T-helper 2 cell treated with Interferon-gamma antibody and Interleukin-4, amounts not matched to agents 100 ng/mL and 5 ng/mL, for 36 hours (primary cell): Measurements from ENCODE around the gene ENPP3. TPM values are rescaled to one million over a fixed set of nuclear protein-coding genes. Genes with fewer than 3 reads are reported as not detected.

ENCODE experiments used
- intact Hi-C: fragments of 100-400 bp; cut with micrococcal nuclease; formaldehyde crosslinking; loops from one replicate; pipeline ENCODE4 v1.15.1; 2023
- total RNA-seq: library from RNA; stranded (reverse); gene quantifications from 2 replicates; pipeline ENCODE4 v1.2.3, GENCODE V29; 2022

Gene ENPP3
- total RNA-seq, 1 donor from 2014 or later = 2.7 TPM

DNA sequence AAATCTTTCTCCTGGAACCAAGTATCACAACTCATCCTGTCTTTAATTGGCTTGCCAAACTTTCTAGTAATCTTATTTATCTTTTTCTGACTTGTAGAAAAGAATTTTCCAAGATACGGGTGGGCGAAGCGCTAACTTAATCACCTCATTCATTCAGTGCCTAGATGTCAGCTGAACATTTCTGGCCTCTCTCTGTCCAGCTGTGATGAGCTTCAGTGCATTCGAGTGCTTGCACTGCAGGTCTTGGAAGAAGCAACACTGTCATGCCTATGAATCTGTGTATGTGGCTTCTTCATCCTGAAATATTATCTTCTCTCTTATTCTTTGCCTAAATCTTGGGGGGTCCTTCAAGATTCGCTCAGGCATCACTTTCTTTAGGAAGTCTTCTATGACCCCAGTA is 154.4 kb downstream of the ENPP3 start:
- intact Hi-C loops = no loop called here

DNA sequence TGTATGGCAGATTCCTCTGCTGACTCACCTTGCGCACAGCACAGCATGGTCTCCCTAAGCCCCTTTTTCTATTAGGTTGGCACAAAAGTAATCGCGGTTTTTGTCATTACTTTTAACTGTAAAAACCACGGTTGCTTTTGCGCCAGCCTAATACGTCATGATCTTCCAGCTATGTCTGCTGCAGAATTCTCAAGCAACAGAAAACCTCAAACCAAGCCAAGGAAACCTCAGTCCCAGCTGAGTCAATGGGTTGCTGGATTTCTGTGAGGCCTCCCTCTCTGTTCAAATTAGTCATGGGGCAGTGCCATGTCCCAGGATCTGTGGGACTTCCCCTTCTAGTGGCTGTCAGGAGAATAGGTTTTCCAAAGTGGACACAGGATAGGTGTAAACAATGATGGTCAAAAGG is 155.0 kb downstream of the ENPP3 start:
- intact Hi-C loops = no loop called here

DNA sequence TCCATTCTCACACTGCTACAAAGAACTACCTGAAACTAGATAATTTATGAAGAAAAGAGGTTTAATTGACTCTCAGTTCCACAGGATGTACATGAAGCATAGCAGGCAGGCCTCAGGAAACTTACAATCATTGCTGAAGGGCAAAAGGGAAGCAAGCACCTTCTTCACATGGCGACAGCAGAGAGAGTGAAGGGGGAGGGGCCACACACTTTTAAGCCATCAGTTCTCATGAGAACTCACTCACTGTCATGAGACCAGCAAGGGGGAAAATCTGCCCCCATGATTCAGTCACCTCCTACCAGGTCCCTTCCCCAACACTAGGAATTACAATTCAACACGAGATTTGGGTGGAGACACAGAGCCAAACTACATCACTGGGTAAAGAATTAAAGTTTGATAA is 158.3 kb downstream of the ENPP3 start:
- intact Hi-C loops = no loop called here

Other genes starting within 250 kb of the ENPP3 start
- gene ARG1, start 64.1 kb upstream of the ENPP3 start, total RNA-seq = not detected in 2 replicates
- gene MED23, start 9.1 kb upstream of the ENPP3 start, total RNA-seq = 37.6 and 38.8 TPM in 2 replicates
- gene OR2A4, start 64.1 kb downstream of the ENPP3 start, total RNA-seq = not detected in 2 replicates
- gene CTAGE9, start 73.7 kb downstream of the ENPP3 start, total RNA-seq = not detected in 2 replicates
- gene ENPP1, start 170.7 kb downstream of the ENPP3 start, total RNA-seq = 3.5 TPM in 2 replicates